BE2C (cell line): Measurements from ENCODE around the gene GALK1.

Experiments used
- DNase-seq: peaks from one replicate; pipeline ENCODE4 v3.0.0-alpha.2; 2020
- H3K27me3 ChIP-seq: fragments of 250-450 bp; sonication (Bioruptor Pico); 2 replicates; pipeline ENCODE4 v1.5.1; 2020; ENCODE audit warnings: mild to moderate bottlenecking
- H3K36me3 ChIP-seq: fragments of 250-450 bp; sonication (Bioruptor Pico); 2 replicates; pipeline ENCODE4 v1.5.1; 2020; ENCODE audit warnings: mild to moderate bottlenecking
- H3K4me1 ChIP-seq: fragments of 250-450 bp; sonication (Bioruptor Pico); 2 replicates; pipeline ENCODE4 v1.5.1; 2020
- H3K4me3 ChIP-seq: 2 replicates; pipeline ENCODE4 v1.5.1; 2011; ENCODE audit warnings: low read depth, low read length
- H3K9me3 ChIP-seq: fragments of 250-450 bp; sonication (Bioruptor Pico); 2 replicates; pipeline ENCODE4 v1.5.1; 2020
- CTCF ChIP-seq: IDR thresholded peaks from 2 replicates; pipeline ENCODE4 v1.5.1; 2012; ENCODE audit warnings: mild to moderate bottlenecking, low read depth, low read length

Gene GALK1

GRCh38 chr17:75751676-75752404, 13.2 kb downstream of the GALK1 start:
- H3K9me3 ChIP-seq = no peaks in the 10 kb centered on the region
- no peak for TF ChIP-seq CTCF
- no peak for DNase-seq
- H3K36me3 ChIP-seq = no peaks in the 10 kb centered on the region
- no peaks in the 10 kb centered on the region for H3K27me3 ChIP-seq
- H3K4me3 ChIP-seq = no peak overlapping the region
- H3K4me1 ChIP-seq = no peaks in the 10 kb centered on the region; the same call in 1 of the 2 replicates

- Histone ChIP-seq H3K9me3 (no peaks in the 10 kb centered on the region), H3K36me3 (no peaks in the 10 kb centered on the region), H3K27me3 (no peaks in the 10 kb centered on the region), H3K4me3 (no peak overlapping the region), H3K4me1 (no peaks in the 10 kb centered on the region; the same call in 1 of the 2 replicates)
- TF ChIP-seq CTCF = no peak
- DNase-seq = no peak
Measured at GRCh38 chr17:75750661-75751423, 14.2 kb downstream of the GALK1 start.

- H3K4me1 ChIP-seq = no peaks in the 10 kb centered on the region
- no peaks in the 10 kb centered on the region for H3K27me3 ChIP-seq
- peak; percentile 83 for TF ChIP-seq CTCF
- peak; percentile 87 for DNase-seq
- no peaks in the 10 kb centered on the region for H3K36me3 ChIP-seq
- peak overlapping the region; percentile 12 for H3K4me3 ChIP-seq
- H3K9me3 ChIP-seq = no peaks in the 10 kb centered on the region
Measured at GRCh38 chr17:75749545-75750389, 15.2 kb downstream of the GALK1 start.

GRCh38 chr17:75748706-75749105, 16.3 kb downstream of the GALK1 start:
- Histone ChIP-seq H3K9me3 (no peaks in the 10 kb centered on the region), H3K4me1 (no peaks in the 10 kb centered on the region), H3K4me3 (no peak overlapping the region), H3K27me3 (no peaks in the 10 kb centered on the region), H3K36me3 (no peaks in the 10 kb centered on the region)
- no peak for DNase-seq
- no peak for TF ChIP-seq CTCF

- TF ChIP-seq CTCF = no peak
- H3K4me3 ChIP-seq = no peak overlapping the region
- no peak for DNase-seq
- H3K9me3 ChIP-seq = no peaks in the 10 kb centered on the region
- no peaks in the 10 kb centered on the region for H3K4me1 ChIP-seq
- H3K27me3 ChIP-seq = no peaks in the 10 kb centered on the region
- no peaks in the 10 kb centered on the region for H3K36me3 ChIP-seq
Measured at GRCh38 chr17:75743625-75744206, 21.3 kb downstream of the GALK1 start.
